GM19240 (cell line): ENCODE results near the gene MRPL10.
"Not testable (repeated sequence)": the region's sequence is repeated elsewhere in the genome, so short reads cannot be mapped to it uniquely, and the experiment has no call there.

Experiments
- DNase-seq: peaks from one replicate; pipeline ENCODE4 v3.0.0; 2011; ENCODE audit warnings: low spot score; ENCODE audit not compliant: insufficient read length

MRPL10 gene

GRCh38 chr17:47792979-47793378 lies 38.4 kb downstream of the MRPL10 start:
- DNase-seq = no peak

- no peak for DNase-seq
These were observed 38.9 kb downstream of the MRPL10 start for GRCh38 chr17:47792457-47792856.

- DNase-seq = no peak
These were observed 40.3 kb downstream of the MRPL10 start for GRCh38 chr17:47791025-47791424.

GRCh38 chr17:47789611-47790561 lies 41.5 kb downstream of the MRPL10 start:
- DNase-seq = peak; percentile 38

GRCh38 chr17:47785538-47786123 lies 45.7 kb downstream of the MRPL10 start:
- no peak for DNase-seq

GRCh38 chr17:47781397-47781796 lies 49.9 kb downstream of the MRPL10 start:
- DNase-seq = no peak

- no peak for DNase-seq
These were observed 53.1 kb downstream of the MRPL10 start for GRCh38 chr17:47778184-47778635.

- peak; percentile 39 for DNase-seq
These were observed 54.8 kb downstream of the MRPL10 start for GRCh38 chr17:47776330-47777197.

- DNase-seq = no peak
These were observed 56.3 kb downstream of the MRPL10 start for GRCh38 chr17:47774987-47775580.

GRCh38 chr17:47774331-47774730 lies 57.0 kb downstream of the MRPL10 start:
- no peak for DNase-seq

GRCh38 chr17:47773649-47774048 lies 57.7 kb downstream of the MRPL10 start:
- not testable (repeated sequence) for DNase-seq
